GM23248 (cell line): ENCODE measurements around the gene PGBD5.
"Not testable (repeated sequence)": the region's sequence is repeated elsewhere in the genome, so short reads cannot be mapped to it uniquely, and the experiment has no call there.

ENCODE experiments used
- EZH2 ChIP-seq: fragments of 200-600 bp; sonication (generic); IDR thresholded peaks from 2 replicates; pipeline ENCODE4 v1.6.1; 2018; ENCODE audit warnings: antibody characterized with exemption, mild to moderate bottlenecking; ENCODE audit not compliant: insufficient read depth, poor library complexity, severe bottlenecking
- EZH2phosphoT487 ChIP-seq: fragments of 200-600 bp; sonication (generic); IDR thresholded peaks from 2 replicates; pipeline ENCODE4 v1.6.1; 2018; ENCODE audit warnings: antibody characterized with exemption, moderate library complexity, mild to moderate bottlenecking, low read depth; ENCODE audit not compliant: insufficient read depth

DNA sequence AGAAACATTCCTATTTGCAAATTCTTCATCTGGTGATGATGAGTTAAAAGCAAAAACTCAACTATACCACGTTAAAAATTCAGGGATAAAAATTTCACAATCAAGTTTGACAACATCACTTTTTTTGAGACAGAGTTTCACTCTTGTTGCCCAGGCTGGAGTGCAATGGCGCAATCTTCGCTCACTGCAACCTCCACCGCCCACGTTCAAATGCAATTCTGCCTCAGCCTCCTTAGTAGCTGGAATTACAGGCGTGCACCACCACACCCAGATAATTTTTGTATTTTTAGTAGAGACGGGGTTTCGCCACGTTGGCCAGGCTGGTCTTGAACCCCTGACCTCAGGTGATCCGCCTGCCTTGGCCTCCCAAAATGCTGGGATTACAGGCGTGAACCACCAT lies 19.4 kb downstream of the PGBD5 start:
- not testable (repeated sequence) for TF ChIP-seq EZH2, EZH2phosphoT487
